C4-2B (cell line): ENCODE measurements around the gene SIGLEC11.

Source experiments
- ZFX ChIP-seq: fragments of 450-650 bp; IDR thresholded peaks from 2 replicates; pipeline ENCODE4 v1.6.1; 2017
- TF ChIP-seq, protein P1 (sequence below): fragments of 450-650 bp; conservative IDR thresholded peaks from 2 replicates; pipeline ENCODE4 v1.5.1; 2017; ENCODE audit warnings: mild to moderate bottlenecking

DNA sequence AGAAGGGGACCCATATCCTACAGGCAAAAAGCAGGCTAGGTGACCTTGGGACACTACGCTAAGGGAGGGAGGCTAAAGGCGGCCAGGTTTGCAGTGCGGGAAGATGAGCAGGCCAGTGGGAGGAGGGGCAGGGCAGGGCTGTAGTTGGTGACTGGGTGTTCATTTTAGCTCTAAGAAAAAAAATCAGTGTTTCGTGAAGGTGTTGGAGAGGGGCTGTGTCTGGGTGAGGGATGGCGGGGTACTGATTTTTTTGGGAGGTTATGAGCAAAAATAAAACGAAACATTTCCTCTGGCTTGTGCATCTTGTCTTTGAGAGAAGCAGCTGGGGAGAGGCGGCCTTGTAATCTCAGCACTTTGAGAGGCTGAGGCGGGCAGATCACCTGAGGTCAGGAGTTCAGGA, 27.3 kb downstream of the SIGLEC11 start:
- TF ChIP-seq, protein P1, sequence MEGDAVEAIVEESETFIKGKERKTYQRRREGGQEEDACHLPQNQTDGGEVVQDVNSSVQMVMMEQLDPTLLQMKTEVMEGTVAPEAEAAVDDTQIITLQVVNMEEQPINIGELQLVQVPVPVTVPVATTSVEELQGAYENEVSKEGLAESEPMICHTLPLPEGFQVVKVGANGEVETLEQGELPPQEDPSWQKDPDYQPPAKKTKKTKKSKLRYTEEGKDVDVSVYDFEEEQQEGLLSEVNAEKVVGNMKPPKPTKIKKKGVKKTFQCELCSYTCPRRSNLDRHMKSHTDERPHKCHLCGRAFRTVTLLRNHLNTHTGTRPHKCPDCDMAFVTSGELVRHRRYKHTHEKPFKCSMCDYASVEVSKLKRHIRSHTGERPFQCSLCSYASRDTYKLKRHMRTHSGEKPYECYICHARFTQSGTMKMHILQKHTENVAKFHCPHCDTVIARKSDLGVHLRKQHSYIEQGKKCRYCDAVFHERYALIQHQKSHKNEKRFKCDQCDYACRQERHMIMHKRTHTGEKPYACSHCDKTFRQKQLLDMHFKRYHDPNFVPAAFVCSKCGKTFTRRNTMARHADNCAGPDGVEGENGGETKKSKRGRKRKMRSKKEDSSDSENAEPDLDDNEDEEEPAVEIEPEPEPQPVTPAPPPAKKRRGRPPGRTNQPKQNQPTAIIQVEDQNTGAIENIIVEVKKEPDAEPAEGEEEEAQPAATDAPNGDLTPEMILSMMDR = no peak
- TF ChIP-seq ZFX = no peak
